NCI-H2196 treated with DMSO at 0.1 percent for 48 hours (cell line): Measurements from ENCODE around the gene VMO1.
"Not testable (repeated sequence)": the region's sequence is repeated elsewhere in the genome, so short reads cannot be mapped to it uniquely, and the experiment has no call there.

ENCODE experiments used
- DNase-seq: peaks from one replicate; lab custom pipeline; 2025; ENCODE audit not compliant: unreplicated experiment; lab: John Stamatoyannopoulos, UW

The VMO1 gene

GRCh38 chr17:4786106-4786511, at the start of gene VMO1:
Gene VMO1, minus strand, starts transcription at chr17:4786364. Its CDS starts 12 bp downstream, at chr17:4786352.
- no peak for DNase-seq

GRCh38 chr17:4834681-4835020, 48.5 kb upstream of the VMO1 start:
- no peak for DNase-seq

- DNase-seq: no peak
Measured at GRCh38 chr17:4833941-4834680, 47.9 kb upstream of the VMO1 start.

- DNase-seq: peak; percentile 53
Measured at GRCh38 chr17:4833178-4833940, 47.2 kb upstream of the VMO1 start, which contains the start of gene MINK1. Gene MINK1, plus strand, starts transcription at chr17:4833340. Its CDS starts 244 bp downstream, at chr17:4833584.

DNA sequence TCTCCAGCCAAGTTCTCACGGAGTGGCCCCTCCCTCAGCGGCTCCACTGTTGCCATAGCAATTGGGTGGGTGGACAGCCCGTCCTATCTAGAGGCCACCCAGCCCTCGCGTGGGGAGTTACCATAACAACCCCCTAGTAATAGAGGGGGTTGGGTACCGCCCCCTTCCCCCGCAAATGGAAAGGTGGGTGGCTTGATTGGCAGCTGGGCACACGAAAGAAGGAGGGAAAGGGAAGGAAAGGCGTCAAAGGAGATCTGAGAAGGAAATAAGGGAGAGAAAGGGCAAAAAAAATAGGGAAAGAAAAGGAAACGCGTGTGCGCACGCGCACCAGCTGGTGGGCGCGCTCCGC, 46.6 kb upstream of the VMO1 start:
- not testable (repeated sequence) for DNase-seq

- no peak for DNase-seq
Measured at GRCh38 chr17:4827399-4827798, 41.2 kb upstream of the VMO1 start.

GRCh38 chr17:4823373-4824089, 37.4 kb upstream of the VMO1 start:
- no peak for DNase-seq

DNA sequence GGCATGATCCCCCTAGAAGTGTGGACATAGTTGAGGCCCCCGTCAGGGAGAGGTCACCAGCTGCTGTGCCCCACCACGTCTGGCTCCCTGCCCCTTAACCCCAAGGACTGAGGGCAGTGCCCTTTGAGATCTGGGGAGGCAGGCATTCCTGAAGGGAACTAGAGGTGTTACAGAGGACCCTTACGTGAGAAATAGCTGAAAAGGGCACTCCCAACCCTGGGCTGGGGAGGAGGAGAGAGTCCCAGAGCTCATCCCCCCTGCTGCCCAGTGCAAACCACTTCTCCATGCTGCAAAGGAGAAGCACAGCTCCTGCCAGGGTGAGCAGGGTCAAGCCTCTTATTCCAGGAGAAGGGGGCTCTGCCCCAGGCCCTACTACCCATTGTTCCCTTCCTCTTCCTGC, 36.7 kb upstream of the VMO1 start:
- DNase-seq: no peak

DNA sequence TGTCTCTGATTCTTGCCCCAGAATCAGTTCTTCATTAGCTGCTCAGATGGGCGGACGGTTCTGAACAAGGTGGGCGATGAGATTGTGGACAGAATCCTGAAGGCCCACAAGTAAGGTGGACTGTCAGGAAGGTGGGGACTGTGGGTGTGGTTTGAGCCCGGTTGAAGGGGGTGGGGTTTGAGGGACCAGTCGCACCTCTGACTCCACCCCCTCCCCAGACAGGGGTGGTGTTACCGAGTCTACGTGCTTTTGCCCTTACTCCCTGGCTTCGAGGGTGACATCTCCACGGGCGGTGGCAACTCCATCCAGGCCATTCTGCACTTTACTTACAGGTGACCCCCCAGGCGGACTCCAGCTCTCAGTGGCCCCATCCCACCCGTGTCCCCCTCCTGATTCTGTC, 32.1 kb upstream of the VMO1 start:
- DNase-seq: no peak

- DNase-seq: no peak
Measured at GRCh38 chr17:4816826-4817225, 30.7 kb upstream of the VMO1 start.

DNA sequence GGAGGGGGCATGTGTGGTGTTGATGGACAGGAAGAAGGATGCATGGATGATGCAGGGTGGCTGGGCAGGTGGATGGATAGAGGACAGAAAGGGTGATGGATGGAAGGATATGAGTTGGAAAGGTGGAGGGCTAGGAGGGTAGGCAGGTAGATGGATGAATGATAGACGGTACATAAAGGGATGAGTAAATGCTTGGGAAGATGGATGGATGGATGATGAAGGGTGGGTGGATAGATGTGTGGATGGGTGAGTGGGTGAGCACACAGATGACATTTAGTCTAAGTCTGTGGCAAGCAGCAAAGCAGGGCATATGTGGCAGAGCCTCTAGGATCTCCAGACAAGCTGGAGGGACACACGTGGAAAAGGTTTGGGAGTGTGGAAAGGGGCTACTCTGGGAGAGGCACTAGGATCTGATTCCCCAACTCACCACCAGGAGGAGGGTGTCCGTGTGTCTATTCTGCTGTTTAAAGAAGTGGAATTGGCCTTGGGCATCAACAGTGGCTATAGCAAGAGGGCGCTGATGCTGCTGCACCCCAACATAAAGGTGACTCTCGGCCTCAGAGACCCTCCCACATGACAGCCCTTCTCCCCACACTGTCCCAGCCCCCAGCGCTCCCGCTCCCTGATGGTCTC, 29.0 kb upstream of the VMO1 start:
- no peak for DNase-seq

DNA sequence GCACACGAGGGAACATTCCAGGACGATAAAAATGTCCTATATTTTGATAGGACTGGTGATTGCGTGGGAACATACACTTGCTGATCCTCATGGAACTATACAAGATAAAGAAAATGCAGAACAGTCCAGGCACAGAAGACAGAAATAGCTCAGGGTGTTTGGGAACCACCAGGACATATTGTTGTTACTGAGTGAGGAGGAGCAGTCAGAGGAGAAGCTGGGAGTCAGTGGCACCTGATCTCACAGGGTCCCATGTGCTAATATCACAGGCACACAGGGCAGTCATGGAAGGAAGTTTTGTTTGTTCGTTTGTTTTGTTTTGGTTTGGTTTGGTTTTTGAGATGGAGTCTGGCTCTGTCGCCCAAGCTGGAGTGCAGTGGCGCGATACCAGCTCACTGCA, 26.5 kb upstream of the VMO1 start:
- no peak for DNase-seq

GRCh38 chr17:4811471-4811870, 25.3 kb upstream of the VMO1 start:
- DNase-seq: no peak

GRCh38 chr17:4810696-4811290, 24.6 kb upstream of the VMO1 start:
- DNase-seq: no peak

DNA sequence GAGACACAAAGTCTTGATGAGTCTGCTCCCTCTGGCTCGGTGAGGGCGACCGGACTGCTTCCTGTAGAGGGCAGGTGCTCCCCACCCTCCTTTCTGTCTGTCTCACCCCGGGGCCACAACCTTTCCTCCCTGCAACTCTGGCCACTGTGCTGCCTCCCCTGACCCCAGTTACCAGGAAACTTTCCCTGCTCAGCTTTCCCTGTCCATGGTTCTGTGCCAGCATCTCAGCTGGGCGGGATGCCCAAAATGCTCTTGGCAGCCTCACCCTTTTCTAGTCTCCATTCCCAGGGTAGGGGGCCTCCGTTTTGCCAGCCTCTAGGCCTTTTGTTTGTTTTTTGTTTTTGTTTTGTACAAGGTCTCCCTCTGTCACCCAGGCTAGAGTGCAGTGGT, 22.2 kb upstream of the VMO1 start:
- peak; percentile 1 for DNase-seq

DNA sequence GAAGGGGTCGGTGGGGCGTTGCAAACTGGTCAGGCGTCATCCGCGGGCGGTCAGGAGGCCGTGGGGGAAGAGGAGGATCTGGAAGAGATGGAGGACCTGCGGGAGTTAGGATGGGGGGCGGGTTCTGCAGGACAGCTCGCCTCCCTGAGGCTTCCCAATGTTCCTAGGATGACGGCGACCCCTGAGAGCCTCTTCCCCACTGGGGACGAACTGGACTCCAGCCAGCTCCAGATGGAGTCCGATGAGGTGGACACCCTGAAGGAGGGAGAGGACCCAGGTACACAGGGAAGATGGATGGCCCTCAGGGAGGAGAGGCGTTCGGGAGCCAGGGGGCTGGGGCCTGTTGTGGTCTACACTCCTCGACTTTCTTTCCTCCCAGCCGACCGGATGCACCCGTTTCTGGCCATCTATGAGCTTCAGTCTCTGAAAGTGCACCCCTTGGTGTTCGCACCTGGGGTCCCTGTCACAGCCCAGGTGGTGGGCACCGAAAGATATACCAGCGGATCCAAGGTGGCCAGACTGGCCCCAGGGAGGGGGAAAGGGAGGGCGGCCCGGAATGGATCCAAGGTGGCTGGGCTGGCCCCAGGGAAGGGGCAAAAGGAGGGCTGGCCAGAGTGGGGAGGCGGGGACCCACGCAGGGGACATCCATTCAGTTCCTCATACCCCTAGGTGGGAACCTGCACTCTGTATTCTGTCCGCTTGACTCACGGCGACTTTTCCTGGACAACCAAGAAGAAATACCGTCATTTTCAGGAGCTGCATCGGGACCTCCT, 21.6 kb upstream of the VMO1 start:
- no peak for DNase-seq

- DNase-seq: peak; percentile 52
Measured at GRCh38 chr17:4806777-4807604, 20.8 kb upstream of the VMO1 start, which contains the start of gene PLD2. Gene PLD2, plus strand, starts transcription at chr17:4807152. Its CDS starts 621 bp downstream, at chr17:4807773.

GRCh38 chr17:4806456-4806776, 20.3 kb upstream of the VMO1 start:
- no peak for DNase-seq

DNA sequence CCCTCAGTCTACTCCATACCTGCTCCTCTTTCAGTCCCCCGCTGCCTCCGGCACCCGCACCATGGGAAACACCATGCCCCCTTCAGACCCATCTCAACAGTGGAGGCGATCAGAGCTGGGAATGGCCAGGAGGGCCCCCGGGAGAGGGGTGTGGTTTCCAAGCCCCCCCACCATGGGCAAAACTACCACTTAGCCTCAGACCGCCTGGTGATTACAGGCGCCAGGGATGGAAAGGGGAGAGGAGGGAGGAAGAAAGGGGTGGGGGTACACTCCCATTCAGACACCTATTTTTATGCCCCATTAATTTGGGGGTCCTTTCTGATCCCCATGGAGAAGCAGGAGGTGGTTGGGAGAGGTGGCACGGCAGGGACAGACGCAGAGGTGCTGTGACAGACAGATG, 16.1 kb upstream of the VMO1 start, which contains the start of gene C17orf114:
Gene C17orf114 (minus strand): TSS at position 101 of the 400 bp plus-strand sequence.
- DNase-seq: no peak
